ENCODE measurements around the gene KATNAL1.

GRCh38 chr13:30181888-30182651 is 125.3 kb downstream of the KATNAL1 start:
- TF ChIP-seq POLR2A (IDR thresholded peaks at IDR 0.05; ENCODE audit: low read length) (no peak), GATA1 (IDR thresholded peaks at IDR 0.05; ENCODE audit: low read depth, low read length) (no peak)

Measured in erythroblast (primary cell).